Tibial nerve (tissue), 4 donors: ENCODE data around the gene ADRA2B. TPM values are rescaled to one million over a fixed set of nuclear protein-coding genes. Genes with fewer than 3 reads are reported as not detected.

Experiments
- DNase-seq, 2 donors: peaks; one replicate each; pipeline ENCODE4 v3.0.0-alpha.2; 2019; ENCODE audit warnings: low spot score in 2 of 2
- H3K27ac ChIP-seq, 4 donors: fragments of 200-600 bp; sonication (generic) in 3 of 4; one replicate each; pipeline ENCODE4 v1.5.1; 2017 to 2019; ENCODE audit warnings: mild to moderate bottlenecking in 1 of 4
- H3K27me3 ChIP-seq, 2 donors: fragments of 200-600 bp; sonication (generic) in 1 of 2; one replicate each; pipeline versions ENCODE4 v1.5.1 to v1.6.0; 2017 to 2019
- H3K36me3 ChIP-seq, 3 donors: fragments of 200-600 bp; sonication (generic); one replicate each; pipeline ENCODE4 v1.5.1; 2018 to 2019
- H3K4me1 ChIP-seq, 4 donors: fragments of 200-600 bp; sonication (generic) in 3 of 4; one replicate each; pipeline ENCODE4 v1.5.1; 2017 to 2019
- H3K4me3 ChIP-seq, 4 donors: fragments of 200-600 bp; sonication (generic) in 3 of 4; one replicate each; pipeline ENCODE4 v1.5.1; 2017 to 2019; ENCODE audit warnings: mild to moderate bottlenecking in 1 of 4, moderate library complexity in 1 of 4
- H3K9me3 ChIP-seq, 4 donors: fragments of 200-600 bp; sonication (generic) in 3 of 4; one replicate each; pipeline ENCODE4 v1.5.1; 2017 to 2019
- EP300 ChIP-seq, 2 donors: sonication (generic); formaldehyde crosslinking; IDR thresholded peaks; one replicate each; pipeline ENCODE4 v1.6.1; 2017; ENCODE audit warnings: antibody characterized with exemption in 2 of 2, mild to moderate bottlenecking in 1 of 2
- POLR2A ChIP-seq, 2 donors: fragments of 450-650 bp; IDR thresholded peaks; one replicate each; pipeline ENCODE4 v1.6.1; 2017; ENCODE audit warnings: antibody characterized with exemption in 2 of 2, mild to moderate bottlenecking in 2 of 2, moderate library complexity in 2 of 2
- WGBS, 2 donors: methylation state at CpG; one replicate each; pipeline ENCODE4 v1.1.5; 2018; 5-methylcytosine and 5-hydroxymethylcytosine counted together
- total RNA-seq, 4 donors: library from RNA; depleted of rRNA; stranded (reverse); fragments of >200 nt; gene quantifications; one replicate each; pipeline ENCODE4 v1.1.0, GENCODE V29; 2016
- TF ChIP-seq, protein P1 (sequence below), 5 experiments: fragments of 200-600 bp in 3 of 5; fragments of 450-650 bp in 2 of 5; sonication (generic) in 3 of 5; IDR thresholded peaks; one replicate each; pipeline ENCODE4 v1.5.1; 2016 to 2019; ENCODE audit warnings: antibody characterized with exemption in 5 of 5, mild to moderate bottlenecking in 3 of 5, moderate library complexity in 2 of 5

Gene ADRA2B
- total RNA-seq, 4 donors from 2014 or later = 2.1 to 5.0 (median 4.7) TPM

DNA sequence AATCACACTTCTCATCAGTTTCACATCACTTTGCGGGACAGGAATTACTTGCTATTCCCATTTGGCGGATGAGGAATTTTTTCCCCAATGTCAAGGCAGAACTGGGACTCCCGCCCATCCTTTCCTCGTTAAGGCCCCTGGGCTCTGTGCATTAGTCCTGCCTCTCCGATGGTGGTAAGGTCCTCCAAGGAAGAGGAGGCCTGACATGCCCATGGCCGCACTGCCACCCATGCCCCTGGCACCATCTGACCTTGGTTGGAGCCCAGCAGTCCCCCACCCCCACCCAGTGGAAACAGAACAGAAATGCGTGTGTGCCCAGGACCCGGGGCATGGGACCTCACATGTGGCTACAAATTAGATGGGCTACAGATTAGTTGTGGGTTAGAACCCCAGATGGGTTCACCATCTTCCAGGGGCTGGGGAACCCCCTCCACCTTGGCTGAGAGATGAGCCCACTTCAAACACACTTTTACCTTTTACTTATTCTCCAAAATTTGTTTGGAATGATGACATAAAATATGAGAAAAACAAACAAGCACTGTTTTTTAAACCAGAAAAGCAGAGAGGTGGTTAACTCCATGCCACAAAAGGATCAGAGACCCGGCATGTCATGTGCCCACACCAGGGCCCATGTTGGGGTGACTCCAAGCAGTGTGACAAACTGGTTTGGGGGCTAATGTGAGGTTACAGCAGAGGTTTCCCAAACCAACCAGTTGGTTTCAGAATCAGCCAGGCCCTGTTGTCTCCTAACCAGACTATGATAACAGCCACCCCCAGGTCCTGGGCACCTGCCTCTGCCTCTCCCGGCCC is 39.8 kb upstream of the ADRA2B start:
- H3K36me3 ChIP-seq = no peaks in the 10 kb centered on the region
- H3K27ac ChIP-seq = no peak overlapping the region
- no peak overlapping the region for H3K4me3 ChIP-seq
- WGBS, 2 donors = 86 to 88% methylated on average over 10 of the region's 10 CpGs
- TF ChIP-seq EP300 (IDR thresholded peaks at IDR 0.05) (no peak), POLR2A (IDR thresholded peaks at IDR 0.05) (no peak)
- TF ChIP-seq, protein P1, sequence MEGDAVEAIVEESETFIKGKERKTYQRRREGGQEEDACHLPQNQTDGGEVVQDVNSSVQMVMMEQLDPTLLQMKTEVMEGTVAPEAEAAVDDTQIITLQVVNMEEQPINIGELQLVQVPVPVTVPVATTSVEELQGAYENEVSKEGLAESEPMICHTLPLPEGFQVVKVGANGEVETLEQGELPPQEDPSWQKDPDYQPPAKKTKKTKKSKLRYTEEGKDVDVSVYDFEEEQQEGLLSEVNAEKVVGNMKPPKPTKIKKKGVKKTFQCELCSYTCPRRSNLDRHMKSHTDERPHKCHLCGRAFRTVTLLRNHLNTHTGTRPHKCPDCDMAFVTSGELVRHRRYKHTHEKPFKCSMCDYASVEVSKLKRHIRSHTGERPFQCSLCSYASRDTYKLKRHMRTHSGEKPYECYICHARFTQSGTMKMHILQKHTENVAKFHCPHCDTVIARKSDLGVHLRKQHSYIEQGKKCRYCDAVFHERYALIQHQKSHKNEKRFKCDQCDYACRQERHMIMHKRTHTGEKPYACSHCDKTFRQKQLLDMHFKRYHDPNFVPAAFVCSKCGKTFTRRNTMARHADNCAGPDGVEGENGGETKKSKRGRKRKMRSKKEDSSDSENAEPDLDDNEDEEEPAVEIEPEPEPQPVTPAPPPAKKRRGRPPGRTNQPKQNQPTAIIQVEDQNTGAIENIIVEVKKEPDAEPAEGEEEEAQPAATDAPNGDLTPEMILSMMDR (IDR thresholded peaks at IDR 0.05) = no peak
- no peak for DNase-seq
- H3K4me1 ChIP-seq = peaks cover 0 to 4% (median 0%) of the 10 kb centered on the region in 4 donors
- peaks cover 0 to 6% (median 0%) of the 10 kb centered on the region in 4 donors for H3K9me3 ChIP-seq
- H3K27me3 ChIP-seq = no peaks in the 10 kb centered on the region

DNA sequence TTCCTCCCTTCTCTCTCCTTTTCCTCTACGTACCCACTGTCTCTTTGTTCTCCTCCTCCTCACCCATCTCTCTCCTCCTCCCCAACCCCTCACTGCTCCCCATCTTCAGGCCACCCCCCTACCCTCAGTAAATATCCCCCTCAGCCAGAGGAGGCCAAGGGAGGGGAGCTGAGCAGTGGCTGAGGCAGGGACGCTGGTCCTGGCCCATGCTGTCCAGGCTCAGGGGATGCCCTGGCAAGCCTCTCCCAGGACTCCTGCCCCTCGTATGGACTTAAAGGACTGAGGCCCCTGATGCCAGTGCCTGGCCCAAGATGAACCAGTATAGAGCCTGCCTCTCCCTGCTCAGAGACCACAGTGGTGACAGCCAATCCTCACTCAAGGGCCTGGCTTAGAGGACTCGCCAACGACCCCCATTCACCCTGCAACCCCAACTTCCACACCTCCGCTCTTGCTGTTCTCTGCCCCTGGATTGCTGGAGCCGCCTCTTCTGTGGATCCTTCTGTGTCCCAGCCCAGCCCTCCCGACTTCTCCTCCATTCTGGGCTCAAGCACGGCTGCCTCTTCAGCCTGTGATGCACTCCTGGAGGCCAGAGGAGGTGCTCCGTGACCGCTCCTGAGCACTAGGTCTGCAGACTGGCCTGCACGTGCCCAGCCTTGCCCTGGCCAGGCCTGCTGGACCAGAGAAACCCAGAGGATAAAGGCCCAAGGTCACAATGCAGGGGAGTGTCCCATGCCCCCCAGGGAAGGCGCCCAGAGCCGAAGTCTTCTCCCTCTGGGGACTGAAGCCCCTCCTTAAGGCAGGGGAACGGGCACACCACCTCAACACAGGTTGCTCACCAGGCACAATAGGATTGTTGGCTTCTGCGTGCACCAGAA is 38.4 kb upstream of the ADRA2B start:
- no peak for DNase-seq
- peaks cover 0 to 4% (median 0%) of the 10 kb centered on the region in 4 donors for H3K4me1 ChIP-seq
- TF ChIP-seq POLR2A (IDR thresholded peaks at IDR 0.05) (no peak), EP300 (IDR thresholded peaks at IDR 0.05) (no peak)
- TF ChIP-seq, protein P1 (IDR thresholded peaks at IDR 0.05) = no peak
- H3K9me3 ChIP-seq = peaks cover 0 to under 1% (median 0%) of the 10 kb centered on the region in 4 donors
- WGBS, 2 donors = 82 to 83% methylated on average over 15 to 16 of the region's 16 CpGs
- no peak overlapping the region for H3K4me3 ChIP-seq
- no peak overlapping the region for H3K27ac ChIP-seq
- H3K36me3 ChIP-seq = no peaks in the 10 kb centered on the region
- no peaks in the 10 kb centered on the region for H3K27me3 ChIP-seq

- Histone ChIP-seq H3K4me1 (peaks cover 0 to 5% (median 0%) of the 10 kb centered on the region in 4 donors), H3K9me3 (no peaks in the 10 kb centered on the region), H3K27ac (no peak overlapping the region), H3K4me3 (no peak overlapping the region), H3K27me3 (no peaks in the 10 kb centered on the region), H3K36me3 (no peaks in the 10 kb centered on the region)
- TF ChIP-seq POLR2A (IDR thresholded peaks at IDR 0.05) (no peak), EP300 (IDR thresholded peaks at IDR 0.05) (no peak)
- WGBS, 2 donors = 70 to 80% methylated on average over 5 of the region's 7 CpGs
- no peak for DNase-seq
Measured at GRCh38 chr2:96153991-96154431, 37.6 kb upstream of the ADRA2B start.

DNA sequence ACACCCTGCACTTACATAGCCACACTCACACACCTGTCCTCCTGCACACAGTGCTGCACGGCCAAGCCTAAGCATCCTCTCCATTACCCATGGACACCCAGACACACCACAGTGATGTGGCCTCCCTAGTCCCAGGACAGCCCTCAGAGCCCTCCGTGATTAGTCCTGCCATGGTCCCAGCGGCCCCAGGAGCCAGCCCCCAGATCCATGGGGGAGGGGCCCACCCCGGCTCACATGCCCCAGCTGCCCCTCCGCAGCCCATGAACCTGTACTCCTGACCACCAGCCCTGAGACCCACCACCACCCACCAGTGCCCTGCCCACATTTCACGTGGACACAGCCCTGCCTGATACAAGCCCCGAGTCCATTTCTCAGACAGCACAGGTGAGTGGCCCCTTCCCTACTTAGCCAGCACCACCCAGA is 36.9 kb upstream of the ADRA2B start:
- no peak for DNase-seq
- H3K4me3 ChIP-seq = no peak overlapping the region
- no peaks in the 10 kb centered on the region for H3K36me3 ChIP-seq
- peaks cover 0 to 8% (median 0%) of the 10 kb centered on the region in 4 donors for H3K4me1 ChIP-seq
- no peak overlapping the region for H3K27ac ChIP-seq
- WGBS, 2 donors = 89 to 90% methylated on average over 7 of the region's 7 CpGs
- H3K9me3 ChIP-seq = no peaks in the 10 kb centered on the region
- no peaks in the 10 kb centered on the region for H3K27me3 ChIP-seq
- TF ChIP-seq, protein P1 (IDR thresholded peaks at IDR 0.05) = no peak
- TF ChIP-seq EP300 (IDR thresholded peaks at IDR 0.05) = no peak
- TF ChIP-seq POLR2A (IDR thresholded peaks at IDR 0.05) = no peak

- H3K9me3 ChIP-seq = no peaks in the 10 kb centered on the region
- TF ChIP-seq POLR2A (IDR thresholded peaks at IDR 0.05) (no peak), EP300 (IDR thresholded peaks at IDR 0.05) (no peak)
- TF ChIP-seq, protein P1 (IDR thresholded peaks at IDR 0.05) = no peak
- no peak for DNase-seq
- H3K4me3 ChIP-seq = no peak overlapping the region
- peaks cover 0 to 11% (median 0%) of the 10 kb centered on the region in 4 donors for H3K4me1 ChIP-seq
- 77 to 78% methylated on average over 13 of the region's 13 CpGs for WGBS, 2 donors
- no peaks in the 10 kb centered on the region for H3K27me3 ChIP-seq
- no peak overlapping the region for H3K27ac ChIP-seq
- H3K36me3 ChIP-seq = no peaks in the 10 kb centered on the region
Measured at GRCh38 chr2:96152304-96153161, 36.2 kb upstream of the ADRA2B start.
